ENCODE results near the gene MVB12B.

- TF ChIP-seq GATA2 (IDR thresholded peaks at IDR 0.05; ENCODE audit: low read depth, low read length) (no peak), GATA3 (IDR thresholded peaks at IDR 0.05; ENCODE audit: low read depth, low read length) (no peak)
These were observed 112.8 kb downstream of the MVB12B start for GRCh38 chr9:126439402-126439765.
